ENCODE data around the gene NMUR1.

The NMUR1 gene

DNA sequence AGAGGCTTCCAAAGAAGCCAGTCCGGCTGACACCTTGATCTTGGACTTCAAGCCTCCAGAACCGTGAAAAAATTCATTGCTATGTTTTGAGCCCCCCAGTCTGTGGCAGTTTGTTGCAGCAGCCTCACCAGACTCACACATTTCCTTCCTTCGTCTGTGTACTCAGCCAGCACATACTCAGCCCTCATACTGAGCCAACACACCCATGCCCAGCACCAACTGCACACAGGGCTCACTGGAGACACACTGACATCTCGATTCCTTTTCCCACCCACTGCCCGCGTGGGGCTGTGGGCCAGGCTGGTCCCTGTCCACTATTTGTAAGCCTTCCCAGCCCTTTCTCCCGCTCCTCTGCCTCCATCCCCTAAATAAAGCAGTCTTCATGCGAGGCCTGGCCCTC is 24.1 kb upstream of the NMUR1 start:
- in situ Hi-C loops (cut with MboI; ENCODE audit: low sequenced_read_pairs): no loop called here

GRCh38 chr2:231552752-231553151 is 22.5 kb upstream of the NMUR1 start:
- in situ Hi-C loops (cut with MboI; ENCODE audit: low sequenced_read_pairs): no loop called here

DNA sequence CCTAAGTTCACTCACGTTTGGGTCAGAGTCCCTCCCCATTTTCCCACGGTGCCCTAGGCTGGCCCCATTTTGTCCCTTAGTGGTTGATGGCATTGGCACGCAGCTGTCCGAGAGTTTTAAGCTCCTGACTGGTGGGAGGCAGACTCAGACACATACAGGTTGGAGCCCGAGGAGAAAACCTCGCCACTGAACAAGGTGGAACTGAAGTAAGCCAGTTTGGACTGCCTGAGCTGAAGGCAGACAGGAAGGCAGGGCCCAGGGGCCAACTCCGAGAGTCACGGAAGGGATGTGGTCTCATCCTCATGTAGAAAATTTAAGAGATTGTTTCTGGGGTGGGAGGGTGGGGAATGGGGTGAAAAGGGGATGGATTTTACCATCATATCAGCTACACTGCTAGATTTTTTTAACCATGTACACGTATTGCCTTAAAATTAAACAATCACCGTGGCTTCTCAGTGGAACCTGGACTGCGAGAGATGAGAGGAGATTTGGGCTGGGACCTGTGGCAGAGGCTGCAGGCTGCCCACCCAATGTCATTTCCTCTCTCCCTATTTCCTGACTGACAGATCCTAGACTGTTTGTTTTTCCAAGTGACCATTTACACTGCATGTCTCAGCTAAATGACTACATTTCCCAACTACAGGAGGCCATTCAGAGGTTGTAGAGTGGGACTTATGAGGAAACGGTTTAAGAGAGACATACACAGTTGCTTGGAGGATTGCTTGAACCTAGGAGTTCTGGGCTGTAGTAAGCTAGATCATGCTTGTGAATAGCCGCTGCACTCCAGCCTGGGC is 19.4 kb upstream of the NMUR1 start:
- in situ Hi-C loops (cut with MboI; ENCODE audit: low sequenced_read_pairs): no loop called here

- in situ Hi-C loops (cut with MboI; ENCODE audit: low sequenced_read_pairs): no loop called here
Measured at GRCh38 chr2:231548752-231549151, 18.5 kb upstream of the NMUR1 start.

GRCh38 chr2:231547315-231548110 is 17.3 kb upstream of the NMUR1 start:
- in situ Hi-C loops (cut with MboI; ENCODE audit: low sequenced_read_pairs): no loop called here

DNA sequence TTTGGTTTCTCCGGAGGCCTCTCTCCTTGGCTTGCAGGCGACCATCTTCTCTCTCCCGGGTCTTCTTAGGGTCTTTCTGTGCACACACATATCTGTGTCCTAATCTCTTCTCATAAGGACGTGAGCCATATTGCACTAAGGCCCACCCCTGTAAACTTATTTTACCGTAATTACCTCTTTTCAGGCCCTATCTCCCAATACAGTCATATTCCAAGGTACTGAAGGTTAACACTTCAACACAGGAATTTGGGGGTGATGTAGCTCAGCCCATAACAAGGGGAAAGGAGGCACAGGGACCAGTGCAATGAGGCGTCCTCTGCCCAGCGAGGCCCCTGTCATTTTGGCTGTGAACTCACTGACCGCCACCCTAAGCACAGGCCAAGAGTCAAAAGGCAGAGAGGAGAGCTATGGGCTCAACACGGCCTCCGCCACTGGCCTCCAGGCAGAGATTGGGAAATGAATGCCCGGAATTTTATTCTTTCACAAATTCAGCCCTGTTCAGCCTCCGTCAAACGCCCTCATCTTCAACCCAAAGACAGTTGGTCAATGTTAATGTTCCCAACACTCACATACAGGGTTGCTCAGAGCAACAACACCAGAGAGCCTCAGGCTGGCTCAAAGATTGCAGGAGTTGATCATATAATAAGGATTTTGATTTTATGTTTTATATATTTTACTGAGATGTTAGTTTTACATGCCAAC is 15.9 kb upstream of the NMUR1 start:
- in situ Hi-C loops (cut with MboI; ENCODE audit: low sequenced_read_pairs): no loop called here

GRCh38 chr2:231545105-231545902 is 15.1 kb upstream of the NMUR1 start:
- in situ Hi-C loops (cut with MboI; ENCODE audit: low sequenced_read_pairs): no loop called here

GRCh38 chr2:231542136-231542535 is 11.9 kb upstream of the NMUR1 start:
- in situ Hi-C loops (cut with MboI; ENCODE audit: low sequenced_read_pairs): no loop called here

DNA sequence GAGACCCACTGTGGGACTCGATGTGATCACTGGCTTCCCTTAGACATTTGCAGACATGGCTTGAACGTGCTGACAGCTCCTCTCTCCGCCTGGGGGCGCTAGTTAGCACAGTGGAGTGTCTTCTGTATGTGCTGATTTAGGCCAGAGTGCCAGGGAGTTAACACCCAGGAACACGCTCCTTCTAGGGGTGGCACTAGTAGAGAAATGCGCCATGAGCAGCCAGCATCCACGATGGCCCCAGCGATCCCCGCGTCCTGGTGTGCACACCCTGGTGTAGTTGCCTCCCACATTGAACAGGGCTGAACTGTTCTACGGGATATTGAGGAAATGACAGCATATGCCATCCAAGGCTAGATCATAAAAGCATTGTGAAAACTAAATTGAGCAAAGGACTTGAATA is 11.4 kb upstream of the NMUR1 start:
- in situ Hi-C loops (cut with MboI; ENCODE audit: low sequenced_read_pairs): no loop called here

DNA sequence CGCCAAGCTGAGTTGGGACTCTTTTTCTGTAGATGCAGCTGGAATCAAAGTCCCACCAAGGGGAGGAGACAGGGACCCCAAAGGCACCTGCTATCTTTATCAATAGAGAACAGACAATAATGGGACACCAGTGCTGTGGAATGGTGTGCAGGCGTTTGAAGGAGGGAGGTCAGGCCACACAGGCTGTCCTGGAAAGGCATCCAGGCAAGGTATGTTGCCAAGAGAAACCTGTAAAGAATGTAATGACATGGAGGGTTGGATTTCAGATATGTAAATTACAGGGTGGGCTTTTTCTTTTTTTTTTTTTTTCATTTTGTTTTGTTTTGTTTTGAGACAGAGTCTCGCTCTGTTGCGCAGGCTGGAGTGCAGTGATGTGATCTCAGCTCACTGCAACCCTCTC is 9.7 kb upstream of the NMUR1 start:
- in situ Hi-C loops (cut with MboI; ENCODE audit: low sequenced_read_pairs): no loop called here

DNA sequence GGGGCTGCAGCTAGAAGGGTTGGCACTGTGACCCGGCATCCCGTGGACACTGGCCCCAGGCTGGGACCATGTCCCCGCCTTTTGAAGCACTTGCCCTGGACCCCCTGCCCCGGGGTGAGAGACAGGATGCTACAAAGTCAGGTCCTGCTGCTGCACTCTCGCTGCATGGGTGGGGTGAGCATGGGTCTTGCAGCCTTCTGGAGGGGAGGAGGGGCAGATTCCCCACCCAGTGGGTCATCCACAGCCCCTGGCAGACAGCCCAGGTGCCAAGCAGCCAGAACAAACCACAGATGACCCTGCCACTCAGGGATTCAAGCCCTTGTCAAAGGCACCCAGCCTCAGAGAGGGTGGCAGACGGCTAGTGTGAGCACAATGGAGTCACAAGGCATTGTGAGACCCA is 5.7 kb upstream of the NMUR1 start:
- in situ Hi-C loops (cut with MboI; ENCODE audit: low sequenced_read_pairs): no loop called here

DNA sequence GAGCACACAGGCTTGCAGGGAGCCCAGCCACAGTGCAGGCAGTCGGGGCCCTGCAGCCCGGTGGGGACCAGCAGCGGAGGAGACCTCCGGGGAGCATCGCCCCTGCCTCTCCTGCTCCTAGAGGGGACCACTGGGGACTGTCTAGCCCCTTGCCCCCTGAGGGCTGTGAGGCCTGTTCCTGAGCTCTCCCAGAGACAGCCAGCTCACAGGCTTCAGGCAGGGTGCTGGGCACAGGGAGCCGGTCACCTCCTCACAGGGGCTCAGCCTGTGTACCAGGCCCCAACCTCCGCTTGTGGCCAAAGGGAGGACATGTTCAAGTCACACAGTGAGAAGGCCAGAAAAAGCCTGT is 3.5 kb upstream of the NMUR1 start:
- in situ Hi-C loops (cut with MboI; ENCODE audit: low sequenced_read_pairs): no loop called here

DNA sequence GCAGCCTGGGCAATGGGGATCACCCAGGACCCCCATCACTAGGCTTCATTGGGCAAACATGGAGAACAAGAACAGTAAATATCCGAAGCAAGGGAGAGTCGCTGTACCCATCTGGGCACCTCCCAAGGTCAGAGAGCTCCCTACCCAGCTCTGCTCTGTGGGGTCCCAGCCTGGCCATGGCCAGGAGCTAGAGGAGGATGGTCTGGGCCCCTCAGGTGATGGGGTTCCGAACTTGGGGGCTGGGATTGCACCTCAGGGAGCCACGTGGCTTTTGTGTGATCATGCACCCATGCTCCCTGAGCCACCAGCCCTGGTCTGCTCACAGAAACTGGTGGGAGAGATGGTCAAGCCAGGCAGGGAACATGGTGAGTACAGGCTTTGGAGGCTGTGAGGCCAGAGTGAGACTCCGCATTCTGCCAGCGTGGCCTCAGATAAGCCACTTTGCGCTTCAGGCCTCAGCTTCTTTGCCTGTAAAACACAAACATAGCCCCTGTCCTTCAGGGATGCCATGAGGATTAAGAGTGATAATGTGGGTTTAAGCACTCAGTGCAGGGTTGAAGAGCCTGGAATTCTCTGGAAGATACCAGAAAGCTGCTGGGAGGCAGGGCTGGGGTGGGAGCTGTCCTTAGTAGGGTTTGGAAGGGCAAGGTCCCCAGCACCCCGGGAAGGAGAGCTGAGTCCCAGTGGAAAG is 3.0 kb upstream of the NMUR1 start:
- in situ Hi-C loops (cut with MboI; ENCODE audit: low sequenced_read_pairs): no loop called here

DNA sequence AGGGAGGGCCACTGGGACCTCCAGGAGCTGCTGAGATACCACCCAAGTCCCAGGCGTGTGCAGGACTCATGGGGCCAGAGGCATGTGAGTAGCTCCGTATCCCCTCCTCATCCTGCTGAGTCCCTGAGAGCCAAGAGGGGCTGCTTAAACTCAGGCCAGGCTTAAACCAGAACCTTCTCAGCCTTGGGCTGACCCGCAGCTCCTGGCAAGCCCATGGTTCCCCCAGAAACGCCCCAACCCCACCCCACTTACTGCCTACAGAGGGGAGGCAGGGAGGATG is 2.5 kb upstream of the NMUR1 start:
- in situ Hi-C loops (cut with MboI; ENCODE audit: low sequenced_read_pairs): no loop called here

DNA sequence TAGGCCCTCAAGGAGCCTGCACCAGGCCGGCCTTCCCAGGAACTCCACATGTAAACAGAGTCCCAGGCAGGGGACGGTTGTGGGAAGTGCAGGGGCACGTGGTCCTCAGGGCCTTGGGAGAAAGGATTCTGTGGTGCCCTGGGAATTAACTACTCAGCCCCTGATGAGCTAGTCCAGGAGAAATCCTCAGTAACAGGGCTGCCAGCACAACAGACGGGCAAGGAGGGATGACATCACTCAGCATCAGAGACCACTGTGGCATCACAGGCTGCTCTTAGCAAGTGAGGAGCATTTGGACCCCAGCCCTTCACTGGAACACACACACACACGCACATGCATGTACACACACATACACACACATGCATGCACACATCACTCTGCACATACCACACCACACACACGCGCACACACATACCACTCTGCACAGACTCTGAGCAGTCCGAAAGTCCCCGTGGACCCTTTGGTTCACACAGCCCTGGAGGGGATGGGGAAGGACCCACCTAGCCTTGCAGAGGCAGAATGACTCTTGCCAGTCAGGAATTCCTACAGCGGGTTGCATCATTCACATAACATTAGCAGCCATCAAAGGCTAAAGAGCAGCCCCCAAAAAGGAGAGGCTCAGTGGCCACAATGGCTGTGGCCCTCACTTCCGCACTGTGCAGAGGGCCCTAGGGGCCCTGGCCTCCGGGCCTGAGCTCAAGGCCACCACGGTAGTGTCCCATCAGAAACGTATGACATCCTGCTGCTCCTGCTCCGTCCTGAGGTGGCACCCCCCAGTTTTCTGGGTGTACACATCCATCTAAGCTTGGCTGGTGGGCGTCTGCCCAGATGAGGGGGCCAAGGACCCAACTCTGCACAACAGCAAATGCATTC is 1.9 kb upstream of the NMUR1 start:
- in situ Hi-C loops (cut with MboI; ENCODE audit: low sequenced_read_pairs): no loop called here

- in situ Hi-C loops (cut with MboI; ENCODE audit: low sequenced_read_pairs): no loop called here
Measured at GRCh38 chr2:231531466-231531865, 1.2 kb upstream of the NMUR1 start.

DNA sequence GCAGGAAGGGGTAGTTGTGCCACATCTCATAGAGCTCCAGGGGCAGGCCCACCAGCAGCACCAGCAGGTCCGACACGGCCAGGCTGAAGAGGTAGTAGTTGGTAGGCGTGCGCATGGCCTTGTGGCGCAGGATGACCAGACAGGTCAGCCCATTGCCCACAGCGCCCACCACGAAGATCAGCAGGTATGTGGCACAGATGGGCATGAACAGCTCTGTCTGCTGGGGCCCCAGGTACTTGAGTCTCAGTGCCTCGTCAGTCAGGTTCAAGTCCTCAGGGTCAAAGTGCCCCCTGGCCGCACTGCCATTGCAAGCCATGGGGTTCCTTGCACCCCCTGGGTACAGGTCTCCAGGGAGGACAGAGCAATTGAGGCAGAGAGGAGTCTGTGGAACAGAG is 1.6 kb downstream of the NMUR1 start:
- in situ Hi-C loops (cut with MboI; ENCODE audit: low sequenced_read_pairs): no loop called here

DNA sequence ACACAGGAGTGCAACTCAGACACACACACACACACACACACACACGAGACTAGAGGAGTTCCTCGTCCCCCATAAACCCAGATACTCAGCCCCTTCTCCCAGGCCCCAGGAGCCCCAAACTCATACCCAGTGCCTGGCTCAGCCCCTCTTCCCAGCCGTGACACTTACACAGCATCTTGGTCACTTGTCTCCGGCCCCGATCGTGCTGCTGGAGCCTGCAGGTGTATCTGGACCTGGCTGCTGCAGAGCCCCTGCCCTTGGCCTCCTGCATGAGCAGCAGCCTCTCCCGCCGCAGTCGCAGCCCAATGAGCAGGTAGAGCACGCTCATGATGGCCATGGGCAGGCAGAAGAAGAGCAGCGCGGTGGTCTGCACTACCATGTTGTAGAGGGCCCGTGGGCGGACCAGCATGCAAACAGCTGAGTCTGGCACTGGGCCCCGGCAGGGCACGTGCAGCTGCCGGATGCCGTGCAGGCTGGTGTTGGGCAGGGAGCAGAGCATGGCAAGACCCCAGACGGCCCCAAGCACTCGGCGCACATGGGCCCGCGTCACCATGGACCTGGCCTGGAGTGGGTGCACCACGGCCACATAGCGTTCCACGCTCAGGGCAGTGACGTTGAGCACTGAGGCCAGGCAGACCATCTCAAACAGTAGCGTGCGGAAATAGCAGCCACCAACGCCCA is 2.1 kb downstream of the NMUR1 start:
- in situ Hi-C loops (cut with MboI; ENCODE audit: low sequenced_read_pairs): no loop called here

DNA sequence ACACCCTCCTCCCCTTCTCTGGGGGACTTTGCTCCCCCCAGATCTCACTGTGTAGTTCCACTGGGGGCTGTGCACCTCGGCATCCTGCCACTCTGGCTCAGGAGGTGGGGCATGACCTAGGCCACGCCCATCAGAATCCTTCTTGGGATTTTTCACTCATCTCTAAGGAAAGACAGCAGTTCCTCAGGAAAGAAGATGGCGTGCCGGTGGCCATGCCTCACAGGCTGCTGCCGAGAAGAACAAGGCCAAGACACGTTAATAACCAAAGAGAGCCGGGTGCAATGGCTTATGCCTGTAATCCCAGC is 3.2 kb downstream of the NMUR1 start:
- in situ Hi-C loops (cut with MboI; ENCODE audit: low sequenced_read_pairs): no loop called here
